GM19099 (cell line): ENCODE data around the gene SEMA4C.

Experiments used
- POLR2A ChIP-seq: IDR thresholded peaks from 3 replicates; pipeline ENCODE4 v1.6.1; 2011; ENCODE audit warnings: low read depth; ENCODE audit not compliant: insufficient read length; ENCODE audit errors: extremely low read depth

The SEMA4C gene

GRCh38 chr2:96879545-96880040 lies 9.7 kb upstream of the SEMA4C start:
- TF ChIP-seq POLR2A, result no peak

GRCh38 chr2:96878796-96879544 lies 9.1 kb upstream of the SEMA4C start:
- no peak for TF ChIP-seq POLR2A

GRCh38 chr2:96878171-96878570 lies 8.3 kb upstream of the SEMA4C start:
- TF ChIP-seq POLR2A, result no peak

- TF ChIP-seq POLR2A, result no peak
These were observed 7.8 kb upstream of the SEMA4C start for GRCh38 chr2:96877631-96878092.

- no peak for TF ChIP-seq POLR2A
These were observed 7.2 kb upstream of the SEMA4C start for GRCh38 chr2:96877042-96877451.

GRCh38 chr2:96876269-96877041 lies 6.6 kb upstream of the SEMA4C start:
- no peak for TF ChIP-seq POLR2A

GRCh38 chr2:96875498-96876268 lies 5.8 kb upstream of the SEMA4C start:
- TF ChIP-seq POLR2A, result no peak

GRCh38 chr2:96874198-96874831 lies 4.4 kb upstream of the SEMA4C start:
- peak; percentile 41 for TF ChIP-seq POLR2A

GRCh38 chr2:96873651-96874096 lies 3.8 kb upstream of the SEMA4C start:
- no peak for TF ChIP-seq POLR2A

- TF ChIP-seq POLR2A, result no peak
These were observed 2.9 kb upstream of the SEMA4C start for GRCh38 chr2:96872591-96873349.

- no peak for TF ChIP-seq POLR2A
These were observed 861 bp upstream of the SEMA4C start for GRCh38 chr2:96870626-96871255.

GRCh38 chr2:96869281-96869821 lies 529 bp downstream of the SEMA4C start:
- TF ChIP-seq POLR2A, result no peak
